ENCODE data around the gene MAPK6.
"Not testable (repeated sequence)": the region's sequence is repeated elsewhere in the genome, so short reads cannot be mapped to it uniquely, and the experiment has no call there.

Gene MAPK6

DNA sequence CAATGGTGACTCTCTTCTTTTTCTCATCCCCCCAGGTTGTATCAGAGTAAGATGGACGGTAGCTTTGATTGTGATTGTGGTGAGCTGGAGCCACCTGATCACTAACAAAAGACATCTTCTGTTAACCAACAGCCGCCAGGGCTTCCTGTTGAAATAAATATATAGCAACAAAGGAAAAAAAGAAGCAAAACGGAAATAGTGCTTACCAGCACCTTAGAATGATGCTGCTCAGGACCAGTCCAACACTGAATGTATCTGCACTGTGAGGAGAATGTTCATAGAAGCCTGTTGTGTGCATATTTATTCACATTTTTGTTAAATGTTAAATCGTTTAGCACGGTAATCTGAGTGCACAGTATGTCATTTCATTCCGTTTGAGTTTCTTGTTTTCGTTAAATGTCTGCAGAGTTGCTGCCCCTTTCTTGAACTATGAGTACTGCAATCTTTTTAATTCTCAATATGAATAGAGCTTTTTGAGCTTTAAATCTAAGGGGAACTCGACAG lies 26.8 kb downstream of the MAPK6 start:
- peak overlapping the region; percentile 89 for H3K27ac ChIP-seq (ENCODE audit: low read depth, low read length, poor library complexity, severe bottlenecking)
- H3K4me3 ChIP-seq (ENCODE audit: low read depth, low read length, poor library complexity, severe bottlenecking) = peak overlapping the region; percentile 27
- not testable (repeated sequence) for H4K20me1 ChIP-seq (ENCODE audit: insufficient read depth, low read length); H3K9me3 ChIP-seq (ENCODE audit: low read length); H2AFZ ChIP-seq (ENCODE audit: low read length); H3F3A ChIP-seq (ENCODE audit: insufficient read depth, low read length); H3K9me2 ChIP-seq (ENCODE audit: low read depth, low read length); H3K27me3 ChIP-seq (ENCODE audit: insufficient read depth, low read length)
- peaks cover 36% of the 10 kb centered on the region for H3K4me1 ChIP-seq (ENCODE audit: insufficient read depth, low read length, severe bottlenecking)
- peaks cover 49% of the 10 kb centered on the region for H3K79me2 ChIP-seq (ENCODE audit: insufficient read depth, low read length)
- peaks cover 32% of the 10 kb centered on the region for H3K36me3 ChIP-seq (ENCODE audit: insufficient read depth, low read length)
- H3K9ac ChIP-seq (ENCODE audit: low read length) = peak overlapping the region; percentile 35; the same call in 1 of the 2 replicates
- H3K4me2 ChIP-seq (ENCODE audit: low read length) = peak overlapping the region; percentile 67
- TF ChIP-seq, protein P1, sequence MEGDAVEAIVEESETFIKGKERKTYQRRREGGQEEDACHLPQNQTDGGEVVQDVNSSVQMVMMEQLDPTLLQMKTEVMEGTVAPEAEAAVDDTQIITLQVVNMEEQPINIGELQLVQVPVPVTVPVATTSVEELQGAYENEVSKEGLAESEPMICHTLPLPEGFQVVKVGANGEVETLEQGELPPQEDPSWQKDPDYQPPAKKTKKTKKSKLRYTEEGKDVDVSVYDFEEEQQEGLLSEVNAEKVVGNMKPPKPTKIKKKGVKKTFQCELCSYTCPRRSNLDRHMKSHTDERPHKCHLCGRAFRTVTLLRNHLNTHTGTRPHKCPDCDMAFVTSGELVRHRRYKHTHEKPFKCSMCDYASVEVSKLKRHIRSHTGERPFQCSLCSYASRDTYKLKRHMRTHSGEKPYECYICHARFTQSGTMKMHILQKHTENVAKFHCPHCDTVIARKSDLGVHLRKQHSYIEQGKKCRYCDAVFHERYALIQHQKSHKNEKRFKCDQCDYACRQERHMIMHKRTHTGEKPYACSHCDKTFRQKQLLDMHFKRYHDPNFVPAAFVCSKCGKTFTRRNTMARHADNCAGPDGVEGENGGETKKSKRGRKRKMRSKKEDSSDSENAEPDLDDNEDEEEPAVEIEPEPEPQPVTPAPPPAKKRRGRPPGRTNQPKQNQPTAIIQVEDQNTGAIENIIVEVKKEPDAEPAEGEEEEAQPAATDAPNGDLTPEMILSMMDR (IDR thresholded peaks at IDR 0.05; ENCODE audit: low read length) = peak; percentile 33; the same call in 1 of the 2 replicates

DNA sequence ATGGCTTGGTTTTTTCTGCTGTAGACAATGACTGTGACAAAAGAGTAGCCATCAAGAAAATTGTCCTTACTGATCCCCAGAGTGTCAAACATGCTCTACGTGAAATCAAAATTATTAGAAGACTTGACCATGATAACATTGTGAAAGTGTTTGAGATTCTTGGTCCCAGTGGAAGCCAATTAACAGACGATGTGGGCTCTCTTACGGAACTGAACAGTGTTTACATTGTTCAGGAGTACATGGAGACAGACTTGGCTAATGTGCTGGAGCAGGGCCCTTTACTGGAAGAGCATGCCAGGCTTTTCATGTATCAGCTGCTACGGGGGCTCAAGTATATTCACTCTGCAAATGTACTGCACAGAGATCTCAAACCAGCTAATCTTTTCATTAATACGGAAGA lies 27.5 kb downstream of the MAPK6 start:
- H3K27me3 ChIP-seq (ENCODE audit: insufficient read depth, low read length); H3K9ac ChIP-seq (ENCODE audit: low read length); H3F3A ChIP-seq (ENCODE audit: insufficient read depth, low read length); H3K9me2 ChIP-seq (ENCODE audit: low read depth, low read length); H4K20me1 ChIP-seq (ENCODE audit: insufficient read depth, low read length); H3K4me3 ChIP-seq (ENCODE audit: low read depth, low read length, poor library complexity, severe bottlenecking); H2AFZ ChIP-seq (ENCODE audit: low read length); H3K9me3 ChIP-seq (ENCODE audit: low read length): not testable (repeated sequence)
- H3K79me2 ChIP-seq (ENCODE audit: insufficient read depth, low read length) = peaks cover 45% of the 10 kb centered on the region
- peak overlapping the region; percentile 89 for H3K27ac ChIP-seq (ENCODE audit: low read depth, low read length, poor library complexity, severe bottlenecking)
- peaks cover 36% of the 10 kb centered on the region for H3K4me1 ChIP-seq (ENCODE audit: insufficient read depth, low read length, severe bottlenecking)
- H3K36me3 ChIP-seq (ENCODE audit: insufficient read depth, low read length) = peaks cover 39% of the 10 kb centered on the region
- peak overlapping the region; percentile 67; the same call in 1 of the 2 replicates for H3K4me2 ChIP-seq (ENCODE audit: low read length)

- Histone ChIP-seq H2AFZ (ENCODE audit: low read length) (no peak overlapping the region), H3K4me3 (ENCODE audit: low read depth, low read length, poor library complexity, severe bottlenecking) (no peak overlapping the region), H3K79me2 (ENCODE audit: insufficient read depth, low read length) (peaks cover 6% of the 10 kb centered on the region; the same call in 1 of the 2 replicates), H3K4me2 (ENCODE audit: low read length) (no peak overlapping the region), H3K4me1 (ENCODE audit: insufficient read depth, low read length, severe bottlenecking) (peaks cover 10% of the 10 kb centered on the region), H4K20me1 (ENCODE audit: insufficient read depth, low read length) (no peaks in the 10 kb centered on the region), H3K9ac (ENCODE audit: low read length) (no peak overlapping the region), H3K9me2 (ENCODE audit: low read depth, low read length) (no peaks in the 10 kb centered on the region), H3K27ac (ENCODE audit: low read depth, low read length, poor library complexity, severe bottlenecking) (no peak overlapping the region), H3K9me3 (ENCODE audit: low read length) (0 out of 2 replicates have a peak, but pooled peaks cover 3% of the 10 kb centered on the region), H3K27me3 (ENCODE audit: insufficient read depth, low read length) (no peaks in the 10 kb centered on the region), H3F3A (ENCODE audit: insufficient read depth, low read length) (no peaks in the 10 kb centered on the region), H3K36me3 (ENCODE audit: insufficient read depth, low read length) (peaks cover 62% of the 10 kb centered on the region)
- no peak for TF ChIP-seq EZH2 (IDR thresholded peaks at IDR 0.05; ENCODE audit: borderline replicate concordance, low read length)
- TF ChIP-seq, protein P1 (IDR thresholded peaks at IDR 0.05; ENCODE audit: low read length) = no peak
Observed at GRCh38 chr15:52050416-52050815, 31.4 kb downstream of the MAPK6 start.
